Left ventricle myocardium superior (tissue), 1 donor: Measurements from ENCODE around the gene GOLGA3. TPM values are rescaled to one million over a fixed set of nuclear protein-coding genes. Genes with fewer than 3 reads are reported as not detected.

Source experiments
- ATAC-seq: fragments of 200-7000 bp; cut with Tn5 transposase; one replicate; pipeline ENCODE4 v1.9.1; 2020; ENCODE audit warnings: mild to moderate bottlenecking, moderate library complexity
- DNase-seq: peaks from one replicate; pipeline ENCODE4 v3.0.0-alpha.2; 2020
- intact Hi-C: fragments of 100-400 bp; cut with micrococcal nuclease; formaldehyde crosslinking; loops from one replicate; pipeline ENCODE4 v1.11.0; 2022
- total RNA-seq: library from RNA; stranded (reverse); fragmentation: NEBNext Ultra II Directional; extraction: Animal tissue kit (Norgen Biotek cat#: 25700); gene quantifications from one replicate; pipeline ENCODE4 v1.2.1, GENCODE V29; 2021
- donor health status: DM: no; HTN: yes; CAD: no; lungs with severe emphysema.

Gene GOLGA3
- total RNA-seq, 1 donor from 2014 or later = 26.3 TPM

- intact Hi-C loops = no loop called here
- DNase-seq (no peak), ATAC-seq (no peak)
These were observed 97.1 kb downstream of the GOLGA3 start for GRCh38 chr12:132731574-132731973.

- DNase-seq (peak; percentile 7), ATAC-seq (no peak)
- intact Hi-C loops = no loop called here
These were observed 98.3 kb downstream of the GOLGA3 start for GRCh38 chr12:132730353-132730752.

- DNase-seq (peak; percentile 30), ATAC-seq (no peak)
- intact Hi-C loops = no loop called here
These were observed 98.9 kb downstream of the GOLGA3 start for GRCh38 chr12:132729541-132730320.

- intact Hi-C loops = no loop called here
- peak; percentile 7 for DNase-seq
- ATAC-seq = no peak
These were observed 100.2 kb downstream of the GOLGA3 start for GRCh38 chr12:132728502-132728901.

GRCh38 chr12:132727091-132727794, 101.4 kb downstream of the GOLGA3 start:
- intact Hi-C loops = no loop called here
- ATAC-seq = no peak
- peak; percentile 25 for DNase-seq

GRCh38 chr12:132726386-132726785, 102.3 kb downstream of the GOLGA3 start:
- ATAC-seq (no peak), DNase-seq (no peak)
- intact Hi-C loops = no loop called here

- no peak for ATAC-seq
These were observed 104.0 kb downstream of the GOLGA3 start for GRCh38 chr12:132724506-132725241.

GRCh38 chr12:132723764-132724140, 104.9 kb downstream of the GOLGA3 start:
- no peak for ATAC-seq
- no peak for DNase-seq
- intact Hi-C loops = no loop called here

More at GRCh38 chr12:132724506-132725241, 104.0 kb downstream of the GOLGA3 start:
- intact Hi-C loops = no loop called here
- DNase-seq = peak; percentile 23

- intact Hi-C loops = no loop called here
- DNase-seq = peak; percentile 75
- peak; percentile 82 for ATAC-seq
These were observed 105.5 kb downstream of the GOLGA3 start for GRCh38 chr12:132723015-132723763.

- intact Hi-C loops = no loop called here
These were observed 107.9 kb downstream of the GOLGA3 start for GRCh38 chr12:132720606-132721345.

GRCh38 chr12:132719954-132720324, 108.7 kb downstream of the GOLGA3 start:
- intact Hi-C loops = no loop called here
- DNase-seq (no peak), ATAC-seq (no peak)

More at GRCh38 chr12:132720606-132721345, 107.9 kb downstream of the GOLGA3 start:
- no peak for DNase-seq
- ATAC-seq = no peak

GRCh38 chr12:132719141-132719953, 109.3 kb downstream of the GOLGA3 start:
- no peak for ATAC-seq
- intact Hi-C loops = no loop called here
- DNase-seq = no peak

Other genes with a start within 250 kb of the GOLGA3 start
- not detected for gene LRCOL1, start 218.3 kb downstream of the GOLGA3 start, total RNA-seq
- not detected for gene P2RX2, start 210.1 kb downstream of the GOLGA3 start, total RNA-seq
- gene POLE, start 141.5 kb downstream of the GOLGA3 start, total RNA-seq = 13.0 TPM
- 75.1 TPM for gene PXMP2, start 141.3 kb downstream of the GOLGA3 start, total RNA-seq
- gene PGAM5, start 118.0 kb downstream of the GOLGA3 start, total RNA-seq = 33.7 TPM
- 26.1 TPM for gene ANKLE2, start 67.0 kb downstream of the GOLGA3 start, total RNA-seq
- gene CHFR, start 58.7 kb upstream of the GOLGA3 start, total RNA-seq = 15.1 TPM
- gene ZNF605, start 127.4 kb upstream of the GOLGA3 start, total RNA-seq = 13.9 TPM
- gene ZNF26, start 157.5 kb upstream of the GOLGA3 start, total RNA-seq = 4.7 TPM
- 20.4 TPM for gene ZNF84, start 208.6 kb upstream of the GOLGA3 start, total RNA-seq